Suppressor macrophage treated with lipopolysaccharide for 1 hour (primary cell): ENCODE measurements around the gene IRGQ.
"Not testable (repeated sequence)": the region's sequence is repeated elsewhere in the genome, so short reads cannot be mapped to it uniquely, and the experiment has no call there.

ENCODE experiments used
- DNase-seq, 3 donors: peaks; one replicate each; pipeline ENCODE4 v3.0.0-alpha.2; 2020 to 2022

The IRGQ gene

GRCh38 chr19:43624933-43625332 lies 29.0 kb upstream of the IRGQ start:
- DNase-seq = peak; percentile 47 to 79 (median 65)

- DNase-seq = no peak
Measured at GRCh38 chr19:43623889-43624670, 28.1 kb upstream of the IRGQ start.

GRCh38 chr19:43622956-43623355 lies 27.0 kb upstream of the IRGQ start:
- no peak for DNase-seq

- no peak for DNase-seq
Measured at GRCh38 chr19:43622070-43622469, 26.1 kb upstream of the IRGQ start.

GRCh38 chr19:43620061-43621001 lies 24.4 kb upstream of the IRGQ start:
- DNase-seq = no peak

- DNase-seq = peak; percentile 94 to 95 (median 94)
Measured at GRCh38 chr19:43619262-43620060, 23.5 kb upstream of the IRGQ start, which contains the start of gene ZNF428. Gene ZNF428, minus strand, starts transcription at chr19:43619629. Its CDS starts 5,325 bp downstream, at chr19:43614304.

- peak in 1 of 3 donors; percentile 30 for DNase-seq
Measured at GRCh38 chr19:43618921-43619261, 23.0 kb upstream of the IRGQ start.

GRCh38 chr19:43616954-43617353 lies 21.0 kb upstream of the IRGQ start:
- no peak for DNase-seq

- no peak for DNase-seq
Measured at GRCh38 chr19:43616306-43616705, 20.4 kb upstream of the IRGQ start.

GRCh38 chr19:43612374-43612773 lies 16.4 kb upstream of the IRGQ start:
- no peak for DNase-seq

GRCh38 chr19:43611788-43612187 lies 15.9 kb upstream of the IRGQ start, which contains the start of gene SRRM5:
Gene SRRM5, plus strand, starts transcription at chr19:43612088. Its CDS starts 34 bp downstream, at chr19:43612122.
- DNase-seq = no peak

GRCh38 chr19:43610493-43610892 lies 14.6 kb upstream of the IRGQ start:
- DNase-seq = no peak

- no peak for DNase-seq
Measured at GRCh38 chr19:43609872-43610271, 13.9 kb upstream of the IRGQ start.

GRCh38 chr19:43607238-43608205 lies 11.6 kb upstream of the IRGQ start:
- DNase-seq = no peak

GRCh38 chr19:43606569-43607229 lies 10.8 kb upstream of the IRGQ start:
- DNase-seq = no peak

GRCh38 chr19:43605875-43606568 lies 10.1 kb upstream of the IRGQ start:
- no peak for DNase-seq

- not testable (repeated sequence) for DNase-seq
Measured at GRCh38 chr19:43600326-43600725, 4.4 kb upstream of the IRGQ start.

- DNase-seq = no peak
Measured at GRCh38 chr19:43599635-43600295, 3.8 kb upstream of the IRGQ start.

- no peak for DNase-seq
Measured at GRCh38 chr19:43598445-43599240, 2.7 kb upstream of the IRGQ start.
